GM21367 (cell line): ENCODE results near the gene EIF4EBP2.

ENCODE experiments used
- ATAC-seq: cut with Tn5 transposase; IDR thresholded peaks from one replicate; pipeline ENCODE4 v1.9.1; 2021; ENCODE audit not compliant: unreplicated experiment

Gene EIF4EBP2

GRCh38 chr10:70430493-70431445 lies 26.8 kb downstream of the EIF4EBP2 start:
- no peak for ATAC-seq

GRCh38 chr10:70432101-70432500 lies 28.2 kb downstream of the EIF4EBP2 start:
- no peak for ATAC-seq

GRCh38 chr10:70432561-70433263 lies 28.8 kb downstream of the EIF4EBP2 start:
- ATAC-seq: no peak

GRCh38 chr10:70433581-70434280 lies 29.8 kb downstream of the EIF4EBP2 start:
- no peak for ATAC-seq

- no peak for ATAC-seq
These were observed 31.5 kb downstream of the EIF4EBP2 start for GRCh38 chr10:70435241-70436085.

GRCh38 chr10:70437721-70438120 lies 33.8 kb downstream of the EIF4EBP2 start:
- no peak for ATAC-seq

- no peak for ATAC-seq
These were observed 36.6 kb downstream of the EIF4EBP2 start for GRCh38 chr10:70440296-70441160.

- ATAC-seq: no peak
These were observed 37.4 kb downstream of the EIF4EBP2 start, which contains the start of gene NODAL for GRCh38 chr10:70441161-70441894. Gene NODAL (minus strand): TSS chr10:70441681. CDS start chr10:70441667, 14 bp downstream.

GRCh38 chr10:70441895-70442309 lies 38.0 kb downstream of the EIF4EBP2 start:
- no peak for ATAC-seq

- ATAC-seq: no peak
These were observed 38.5 kb downstream of the EIF4EBP2 start for GRCh38 chr10:70442332-70442988.

- no peak for ATAC-seq
These were observed 40.8 kb downstream of the EIF4EBP2 start for GRCh38 chr10:70444744-70445143.

- ATAC-seq: no peak
These were observed 42.0 kb downstream of the EIF4EBP2 start for GRCh38 chr10:70445718-70446657.

- ATAC-seq: no peak
These were observed 44.3 kb downstream of the EIF4EBP2 start for GRCh38 chr10:70448236-70448635.

GRCh38 chr10:70455213-70455630 lies 51.3 kb downstream of the EIF4EBP2 start:
- ATAC-seq: no peak

GRCh38 chr10:70456164-70456563 lies 52.2 kb downstream of the EIF4EBP2 start:
- no peak for ATAC-seq

GRCh38 chr10:70457759-70458305 lies 53.9 kb downstream of the EIF4EBP2 start:
- ATAC-seq: no peak
